H7 (cell line): Measurements from ENCODE around the gene TMEM63C. TPM values are rescaled to one million over a fixed set of nuclear protein-coding genes. Genes with fewer than 3 reads are reported as not detected.
"Not testable (repeated sequence)": the region's sequence is repeated elsewhere in the genome, so short reads cannot be mapped to it uniquely, and the experiment has no call there.

ENCODE experiments used
- DNase-seq: peaks from one replicate; pipeline ENCODE4 v3.0.0; 2012
- H3K27me3 ChIP-seq: 2 replicates; pipeline ENCODE4 v1.6.0; 2011; ENCODE audit warnings: mild to moderate bottlenecking, low read length; ENCODE audit not compliant: control insufficient read depth, insufficient read depth
- H3K36me3 ChIP-seq: replicated peaks from 2 replicates; pipeline ENCODE4 v1.5.1; 2011; ENCODE audit warnings: low read length; ENCODE audit not compliant: control insufficient read depth, insufficient read depth
- H3K4me3 ChIP-seq: 2 replicates; pipeline ENCODE4 v1.5.1; 2011; ENCODE audit warnings: low read depth, mild to moderate bottlenecking, control low read depth, low read length, moderate library complexity; ENCODE audit not compliant: insufficient read depth
- total RNA-seq: library from RNA; depleted of rRNA; stranded (reverse); fragments of >200 nt; shearing (Covaris generic); gene quantifications from 2 replicates; pipeline ENCODE4 v1.2.3, GENCODE V29; 2014

Gene TMEM63C
- total RNA-seq, 1 experiment from 2014 or later, result 2.1 TPM

- peak; percentile 79 for DNase-seq
- Histone ChIP-seq H3K27me3 (peaks cover 18% of the 10 kb centered on the region), H3K36me3 (peaks cover 2% of the 10 kb centered on the region)
These were observed 94.0 kb downstream of the TMEM63C start for GRCh38 chr14:77275601-77276017.

GRCh38 chr14:77276295-77276935 lies 94.8 kb downstream of the TMEM63C start:
- peaks cover 2% of the 10 kb centered on the region for H3K36me3 ChIP-seq
- H3K27me3 ChIP-seq, result peaks cover 10% of the 10 kb centered on the region
- H3K4me3 ChIP-seq, result no peak overlapping the region
- peak; percentile 60 for DNase-seq

More at GRCh38 chr14:77275601-77276017, 94.0 kb downstream of the TMEM63C start:
- no peak overlapping the region for H3K4me3 ChIP-seq

- Histone ChIP-seq H3K36me3 (peaks cover 2% of the 10 kb centered on the region), H3K27me3 (peaks cover 8% of the 10 kb centered on the region), H3K4me3 (no peak overlapping the region)
- no peak for DNase-seq
These were observed 95.4 kb downstream of the TMEM63C start for GRCh38 chr14:77276959-77277358.

GRCh38 chr14:77278461-77279230 lies 97.0 kb downstream of the TMEM63C start:
- peak; percentile 70 for DNase-seq

DNA sequence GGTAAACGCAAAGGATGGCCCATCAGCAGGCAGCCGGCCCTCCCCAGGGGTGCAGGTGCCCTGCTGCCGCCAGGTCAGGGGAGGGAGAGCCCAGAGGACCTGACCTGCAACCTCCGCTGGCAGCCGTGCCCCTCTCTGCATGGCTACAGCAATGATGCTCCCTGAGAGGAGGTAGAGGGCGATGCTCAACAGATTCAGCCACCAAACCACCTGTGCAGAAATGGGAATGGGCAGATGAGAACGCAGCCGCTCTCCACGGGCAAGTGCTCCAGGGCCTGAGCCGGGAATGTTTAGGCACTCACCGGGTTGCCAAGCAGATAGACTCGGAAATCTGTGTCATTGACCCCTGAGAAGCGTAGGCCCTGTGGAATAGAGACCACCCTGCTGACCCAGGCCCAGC lies 98.1 kb downstream of the TMEM63C start:
- no peak for DNase-seq
- Histone ChIP-seq H3K27me3 (no peaks in the 10 kb centered on the region), H3K4me3 (no peak overlapping the region), H3K36me3 (peaks cover 7% of the 10 kb centered on the region)

More at GRCh38 chr14:77278461-77279230, 97.0 kb downstream of the TMEM63C start:
- Histone ChIP-seq H3K27me3 (no peaks in the 10 kb centered on the region), H3K4me3 (no peak overlapping the region), H3K36me3 (peaks cover 3% of the 10 kb centered on the region)

DNA sequence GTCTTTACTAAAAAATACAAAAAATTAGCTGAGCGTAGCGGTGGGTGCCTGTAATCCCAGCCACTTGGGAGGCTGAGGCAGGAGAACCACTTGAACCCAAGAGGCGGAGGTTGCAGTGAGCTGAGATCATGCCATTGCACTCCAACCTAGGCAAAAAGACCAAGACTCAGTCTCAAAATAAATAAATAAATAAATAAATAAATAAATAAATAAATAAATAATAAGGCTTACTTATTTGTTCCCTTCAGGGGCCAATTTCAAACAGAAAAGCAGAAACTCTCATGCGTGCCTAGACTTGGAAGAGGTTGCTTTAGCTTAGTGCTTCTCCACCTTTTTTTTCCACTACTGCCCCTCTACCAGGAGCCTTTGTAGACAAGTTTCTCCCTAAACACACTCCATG lies 99.3 kb downstream of the TMEM63C start:
- H3K4me3 ChIP-seq, H3K27me3 ChIP-seq, DNase-seq: not testable (repeated sequence)
- H3K36me3 ChIP-seq, result peaks cover 12% of the 10 kb centered on the region

- no peak for DNase-seq
- no peaks in the 10 kb centered on the region for H3K27me3 ChIP-seq
- no peak overlapping the region for H3K4me3 ChIP-seq
- H3K36me3 ChIP-seq, result peaks cover 12% of the 10 kb centered on the region
These were observed 100.3 kb downstream of the TMEM63C start for GRCh38 chr14:77281852-77282410.

DNA sequence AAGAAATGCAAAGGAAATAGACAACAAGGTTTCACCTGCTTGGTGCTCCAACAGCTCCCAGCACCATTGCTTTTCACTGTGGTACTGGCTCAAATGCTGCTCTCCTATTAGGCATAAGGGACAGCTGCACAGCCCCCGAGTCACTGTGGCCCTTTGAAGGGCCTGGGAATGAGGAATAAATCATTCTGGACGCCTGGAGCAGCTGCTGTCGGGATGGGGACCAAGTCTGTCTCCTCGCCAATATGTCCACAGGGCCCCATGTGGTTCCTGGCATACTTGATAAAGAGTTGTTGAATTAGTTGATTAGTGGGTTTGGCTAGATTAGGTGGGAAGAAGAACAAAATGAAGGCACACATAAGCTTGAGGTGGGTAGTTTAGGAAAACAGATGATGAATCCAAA lies 102.5 kb downstream of the TMEM63C start:
- no peak for DNase-seq
- no peak overlapping the region for H3K4me3 ChIP-seq
- peaks cover 9% of the 10 kb centered on the region for H3K36me3 ChIP-seq
- no peaks in the 10 kb centered on the region for H3K27me3 ChIP-seq

DNA sequence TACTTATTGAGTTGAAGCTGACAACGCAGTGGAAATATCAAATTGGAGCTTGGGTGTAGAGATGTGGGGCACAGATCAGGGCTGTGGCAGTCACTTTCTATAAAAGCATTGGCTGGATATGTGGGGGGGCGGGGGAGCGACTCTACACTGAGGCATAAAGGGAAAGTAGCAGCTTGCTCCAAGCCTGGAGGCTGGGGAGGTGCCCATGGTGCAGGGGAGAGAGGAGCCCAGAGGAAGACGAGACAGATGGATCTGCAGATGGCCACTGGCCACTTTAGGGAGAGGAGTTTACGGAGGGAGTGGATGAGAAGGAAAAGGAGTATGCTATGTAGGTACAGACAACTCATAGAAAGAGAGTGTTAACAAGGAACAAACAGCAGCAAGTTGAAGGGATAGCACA lies 102.9 kb downstream of the TMEM63C start:
- Histone ChIP-seq H3K36me3 (peaks cover 9% of the 10 kb centered on the region), H3K4me3 (no peak overlapping the region), H3K27me3 (no peaks in the 10 kb centered on the region)
- DNase-seq, result no peak

DNA sequence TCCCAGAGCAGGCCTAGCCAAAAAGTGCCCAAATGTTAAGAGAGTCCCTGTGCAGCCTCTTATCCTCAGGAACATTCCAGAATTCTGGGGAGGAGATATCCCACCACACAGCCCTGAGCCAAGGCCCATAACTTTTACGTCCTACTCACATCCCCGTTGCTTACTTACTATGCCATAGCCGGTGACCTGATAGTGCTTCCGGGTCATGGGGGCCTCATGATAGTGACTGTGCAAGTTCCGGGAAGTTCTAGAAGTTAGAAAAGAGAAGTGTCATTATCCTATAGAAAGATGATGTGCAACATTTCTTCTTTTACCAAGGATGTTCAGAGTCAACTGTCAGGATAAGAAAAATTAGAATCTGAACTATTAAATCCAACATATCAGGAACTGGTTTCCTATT lies 105.0 kb downstream of the TMEM63C start:
- H3K27me3 ChIP-seq, result no peaks in the 10 kb centered on the region
- peaks cover 9% of the 10 kb centered on the region for H3K36me3 ChIP-seq
- no peak for DNase-seq
- no peak overlapping the region for H3K4me3 ChIP-seq

GRCh38 chr14:77290705-77291104 lies 109.1 kb downstream of the TMEM63C start:
- Histone ChIP-seq H3K27me3 (no peaks in the 10 kb centered on the region), H3K4me3 (no peak overlapping the region), H3K36me3 (peaks cover 2% of the 10 kb centered on the region)
- peak; percentile 63 for DNase-seq

GRCh38 chr14:77296155-77296554 lies 114.6 kb downstream of the TMEM63C start:
- DNase-seq, result no peak
- peaks cover 5% of the 10 kb centered on the region for H3K36me3 ChIP-seq
- H3K4me3 ChIP-seq, result no peak overlapping the region
- no peaks in the 10 kb centered on the region for H3K27me3 ChIP-seq

GRCh38 chr14:77296906-77297305 lies 115.3 kb downstream of the TMEM63C start:
- Histone ChIP-seq H3K27me3 (no peaks in the 10 kb centered on the region), H3K36me3 (peaks cover 5% of the 10 kb centered on the region), H3K4me3 (no peak overlapping the region)
- DNase-seq, result no peak

DNA sequence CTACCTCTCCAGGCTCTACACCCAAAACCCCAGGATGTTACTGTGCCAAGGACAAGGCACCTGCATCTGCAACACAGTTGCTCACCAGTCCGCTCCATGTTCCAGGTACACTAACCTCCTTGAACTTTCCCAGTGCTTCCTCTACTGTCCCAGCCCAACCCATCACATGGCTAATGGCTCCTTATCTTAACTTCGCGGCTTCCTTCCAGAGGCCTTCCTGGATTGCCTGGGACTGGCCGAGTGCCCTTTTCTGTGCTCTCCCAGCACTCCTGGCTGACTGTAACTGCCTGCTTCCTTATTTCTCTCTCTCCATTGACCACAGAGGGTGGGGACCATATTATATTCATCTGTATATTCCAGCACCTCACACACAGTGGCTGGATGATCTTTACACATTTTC lies 118.2 kb downstream of the TMEM63C start:
- Histone ChIP-seq H3K27me3 (no peaks in the 10 kb centered on the region), H3K4me3 (no peak overlapping the region), H3K36me3 (peaks cover 4% of the 10 kb centered on the region)
- DNase-seq, result no peak

DNA sequence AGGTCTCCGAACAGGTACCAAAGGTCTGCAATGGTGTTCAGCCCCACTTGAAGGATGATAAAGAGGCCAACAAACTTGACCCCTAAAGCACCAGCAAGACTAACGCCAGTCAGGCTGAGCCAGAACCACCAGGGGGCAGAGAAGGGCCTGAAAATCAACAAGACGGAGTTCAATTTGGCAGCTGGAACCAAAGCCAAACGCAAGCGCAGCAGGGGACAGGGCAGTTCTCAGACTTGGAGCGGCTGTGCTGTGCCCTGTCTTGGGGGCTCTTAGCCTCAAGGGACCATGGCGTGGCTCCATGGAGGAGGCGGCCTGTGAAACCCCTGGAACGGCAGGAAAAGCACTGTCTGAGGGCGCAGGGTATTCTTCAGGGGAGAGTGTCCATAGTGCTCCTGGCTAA lies 119.5 kb downstream of the TMEM63C start:
- Histone ChIP-seq H3K27me3 (no peaks in the 10 kb centered on the region), H3K4me3 (no peak overlapping the region), H3K36me3 (peaks cover 9% of the 10 kb centered on the region)
- peak; percentile 84 for DNase-seq
